Testis (tissue), 3 donors: ENCODE measurements around the gene SLC66A1. TPM values are rescaled to one million over a fixed set of nuclear protein-coding genes. Genes with fewer than 3 reads are reported as not detected.

Experiments
- DNase-seq: peaks from one replicate; pipeline ENCODE4 v3.0.0-alpha.2; 2019
- H3K27ac ChIP-seq, 2 donors: fragments of 200-600 bp; sonication (generic); one replicate each; pipeline ENCODE4 v1.5.1; 2019
- H3K27me3 ChIP-seq: fragments of 200-600 bp; sonication (generic); one replicate; pipeline ENCODE4 v1.5.1; 2019
- H3K36me3 ChIP-seq: fragments of 200-600 bp; sonication (generic); one replicate; pipeline ENCODE4 v1.5.1; 2017; ENCODE audit warnings: low read depth; ENCODE audit errors: missing control alignments
- H3K4me1 ChIP-seq: fragments of 200-600 bp; sonication (generic); one replicate; pipeline ENCODE4 v1.5.1; 2019
- H3K4me3 ChIP-seq, 2 donors: fragments of 200-600 bp; sonication (generic); one replicate each; pipeline ENCODE4 v1.5.1; 2017 to 2019
- H3K9me3 ChIP-seq: fragments of 200-600 bp; sonication (generic); one replicate; pipeline ENCODE4 v1.5.1; 2017
- CTCF ChIP-seq, 3 experiments: fragments of 450-650 bp in 2 of 3; fragments of 200-600 bp in 1 of 3; sonication (generic) in 1 of 3; IDR thresholded peaks; one replicate each; pipeline ENCODE4 v1.5.1; 2016 to 2019; ENCODE audit warnings: antibody characterized with exemption in 3 of 3, mild to moderate bottlenecking in 2 of 3, moderate library complexity in 1 of 3
- POLR2A ChIP-seq: fragments of 450-650 bp; IDR thresholded peaks from one replicate; pipeline ENCODE4 v1.6.1; 2017; ENCODE audit warnings: antibody characterized with exemption, mild to moderate bottlenecking, moderate library complexity
- WGBS, 2 donors: methylation state at CpG; one replicate each; pipeline ENCODE4 v1.1.5; 2018; 5-methylcytosine and 5-hydroxymethylcytosine counted together
- intact Hi-C: fragments of 100-400 bp; cut with DNase I; formaldehyde crosslinking; loops from one replicate; pipeline ENCODE4 v1.15.1; 2023; ENCODE audit warnings: low total_unique reads
- polyA plus RNA-seq: library from polyadenylated mRNA; stranded (reverse); fragments of 350-450 nt; fragmentation: Illumina TruSeq; extraction: RNeasy Lipid Tissue Mini Kit (QIAGEN cat#74804); gene quantifications from one replicate; pipeline ENCODE4 v1.2.3, GENCODE V29; 2014; ENCODE audit warnings: low read depth, low replicate concordance; ENCODE audit not compliant: insufficient read depth
- total RNA-seq, 2 donors: library from RNA; depleted of rRNA; stranded (reverse); fragments of >200 nt; gene quantifications; one replicate each; pipeline ENCODE4 v1.2.3, GENCODE V29; 2016

The SLC66A1 gene
- total and polyA plus RNA-seq, 3 donors from 2014 or later, result 27.9 to 66.0 (median 61.1) TPM

- TF ChIP-seq POLR2A (no peak), CTCF (IDR thresholded peaks at IDR 0.05) (no peak)
- Histone ChIP-seq H3K9me3 (no peaks in the 10 kb centered on the region), H3K36me3 (no peaks in the 10 kb centered on the region), H3K4me3 (no peak overlapping the region), H3K4me1 (peaks cover 8% of the 10 kb centered on the region), H3K27me3 (no peaks in the 10 kb centered on the region), H3K27ac (no peak overlapping the region)
- intact Hi-C loops, result no loop called here
- 95 to 97% methylated on average over 5 to 6 of the region's 6 CpGs for WGBS, 2 donors
- DNase-seq, result no peak
Measured at GRCh38 chr1:19306941-19307340, 5.2 kb upstream of the SLC66A1 start.

- H3K4me1 ChIP-seq, result peaks cover 12% of the 10 kb centered on the region
- intact Hi-C loops, result no loop called here
- no peak for DNase-seq
- no peak overlapping the region for H3K27ac ChIP-seq
- H3K4me3 ChIP-seq, result no peak overlapping the region
- no peaks in the 10 kb centered on the region for H3K36me3 ChIP-seq
- H3K27me3 ChIP-seq, result no peaks in the 10 kb centered on the region
- H3K9me3 ChIP-seq, result no peaks in the 10 kb centered on the region
- no peak for TF ChIP-seq POLR2A
- TF ChIP-seq CTCF (IDR thresholded peaks at IDR 0.05), result no peak
- 87 to 93% methylated on average over 6 to 8 of the region's 10 CpGs for WGBS, 2 donors
Measured at GRCh38 chr1:19307794-19308508, 4.2 kb upstream of the SLC66A1 start.

DNA sequence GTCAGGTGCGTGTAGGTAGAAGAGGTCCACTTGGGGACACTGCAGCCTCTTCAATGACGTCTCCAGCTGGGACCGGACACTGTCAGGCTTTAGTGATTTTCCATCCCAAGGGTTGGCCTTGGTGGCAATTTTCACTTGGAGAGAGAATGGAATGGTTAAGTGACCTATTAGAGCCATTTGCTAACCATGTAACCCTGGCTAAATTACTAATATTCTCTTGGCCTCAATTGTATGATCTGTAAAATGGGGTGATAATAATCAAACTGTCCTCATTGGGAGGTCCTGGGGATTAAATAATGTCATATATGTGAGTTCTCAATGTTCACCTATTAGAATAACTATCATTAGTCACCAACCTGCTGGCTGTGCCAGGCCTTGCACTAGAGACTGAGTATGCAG lies 3.6 kb upstream of the SLC66A1 start:
- WGBS, 2 donors, result 92% methylated on average over 3 of the region's 3 CpGs; no CpG with 5 or more reads in 1 of the 2 donors
- Histone ChIP-seq H3K27me3 (no peaks in the 10 kb centered on the region), H3K4me3 (no peak overlapping the region), H3K4me1 (peaks cover 17% of the 10 kb centered on the region), H3K9me3 (no peaks in the 10 kb centered on the region), H3K36me3 (no peaks in the 10 kb centered on the region), H3K27ac (no peak overlapping the region)
- TF ChIP-seq CTCF (IDR thresholded peaks at IDR 0.05) (no peak), POLR2A (no peak)
- intact Hi-C loops, result no loop called here
- DNase-seq, result no peak

- H3K4me3 ChIP-seq, result no peak overlapping the region
- H3K36me3 ChIP-seq, result no peaks in the 10 kb centered on the region
- H3K4me1 ChIP-seq, result peaks cover 23% of the 10 kb centered on the region
- H3K27ac ChIP-seq, result no peak overlapping the region
- DNase-seq, result no peak
- intact Hi-C loops, result no loop called here
- no peak for TF ChIP-seq CTCF (IDR thresholded peaks at IDR 0.05)
- TF ChIP-seq POLR2A, result no peak
- 77 to 88% methylated on average over 6 of the region's 6 CpGs for WGBS, 2 donors
- no peaks in the 10 kb centered on the region for H3K9me3 ChIP-seq
- no peaks in the 10 kb centered on the region for H3K27me3 ChIP-seq
Measured at GRCh38 chr1:19309123-19309813, 2.9 kb upstream of the SLC66A1 start.
